Spinal cord (tissue), 10 donors: ENCODE measurements around the gene PRKAR1A. TPM values are rescaled to one million over a fixed set of nuclear protein-coding genes. Genes with fewer than 3 reads are reported as not detected.

Source experiments
- DNase-seq, 6 donors: peaks; one replicate each; pipeline versions ENCODE4 v3.0.0 to v3.0.0-alpha.2; 2013 to 2015; ENCODE audit warnings: low spot score in 6 of 6, low read depth in 4 of 6
- H3K27ac ChIP-seq: one replicate; pipeline ENCODE4 v1.5.1; 2013; ENCODE audit warnings: low read depth, low read length, control low read depth
- H3K27me3 ChIP-seq: one replicate; pipeline ENCODE4 v1.6.1; 2013; ENCODE audit warnings: low read length; ENCODE audit not compliant: control insufficient read depth, insufficient read depth
- H3K36me3 ChIP-seq: one replicate; pipeline ENCODE4 v1.6.1; 2013; ENCODE audit warnings: low read length; ENCODE audit not compliant: control insufficient read depth, insufficient read depth
- H3K4me1 ChIP-seq: one replicate; pipeline ENCODE4 v1.6.1; 2013; ENCODE audit warnings: low read length; ENCODE audit not compliant: control insufficient read depth, insufficient read depth
- H3K4me3 ChIP-seq: one replicate; pipeline ENCODE4 v1.5.1; 2013; ENCODE audit warnings: low read depth, low read length, control low read depth
- H3K9me3 ChIP-seq: one replicate; pipeline ENCODE4 v1.6.1; 2013; ENCODE audit warnings: low read length; ENCODE audit not compliant: control insufficient read depth, insufficient read depth
- WGBS: methylation state at CpG from one replicate; pipeline ENCODE4 v1.1.5; 2013; ENCODE audit warnings: missing lambda C conversion rate; ENCODE audit not compliant: insufficient coverage; 5-methylcytosine and 5-hydroxymethylcytosine counted together
- polyA plus RNA-seq, 2 donors: library from polyadenylated mRNA; unstranded; fragments of 120-200 nt; gene quantifications; one replicate each; pipeline ENCODE4 v1.2.1, GENCODE V29; 2013; ENCODE audit not compliant: insufficient read length in 2 of 2
- total RNA-seq, 2 donors: library from RNA; depleted of rRNA in 1 of 2; stranded (reverse); fragments of 120-200 nt in 1 of 2; fragments of >200 nt in 1 of 2; gene quantifications; one replicate each; pipeline versions ENCODE4 v1.2.3 to v1.2.4, GENCODE V29; 2013 to 2014
- donor health status: healthy.

Gene PRKAR1A
- total and polyA plus RNA-seq, 4 donors = 245 to 397 (median 310) TPM

GRCh38 chr17:68572138-68572842 is 60.1 kb downstream of the PRKAR1A start:
- no peak for DNase-seq
- Histone ChIP-seq H3K4me3 (no peak overlapping the region), H3K27ac (no peak overlapping the region), H3K4me1 (peaks cover 4% of the 10 kb centered on the region), H3K36me3 (no peaks in the 10 kb centered on the region), H3K27me3 (no peaks in the 10 kb centered on the region), H3K9me3 (no peaks in the 10 kb centered on the region)
- WGBS = 97% methylated on average over 3 of the region's 6 CpGs

DNA sequence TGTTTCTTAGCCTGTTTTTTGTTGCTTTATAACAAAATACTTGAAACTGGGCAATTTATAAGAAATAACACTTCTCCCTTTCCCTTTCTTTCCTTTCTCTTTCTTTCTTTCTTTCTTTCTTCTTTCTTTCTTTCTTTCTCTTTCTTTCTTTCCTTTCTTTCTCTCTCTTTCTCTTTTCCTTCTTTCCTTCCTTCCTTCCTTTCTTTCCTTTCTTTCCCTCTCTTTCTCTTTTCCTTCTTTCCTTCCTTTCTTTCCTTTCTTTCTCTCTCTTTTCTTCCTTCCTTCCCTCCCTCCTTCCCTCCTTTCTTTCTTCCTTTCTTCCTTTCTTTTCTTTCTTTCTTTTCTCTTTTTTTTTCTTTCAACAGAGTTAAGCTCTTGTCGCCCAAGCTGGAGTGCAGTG is 61.1 kb downstream of the PRKAR1A start:
- Histone ChIP-seq H3K27me3 (no peaks in the 10 kb centered on the region), H3K27ac (no peak overlapping the region), H3K4me3 (no peak overlapping the region), H3K4me1 (peaks cover 5% of the 10 kb centered on the region), H3K36me3 (no peaks in the 10 kb centered on the region), H3K9me3 (no peaks in the 10 kb centered on the region)
- no CpG with 5 or more reads among the region's 1 CpG for WGBS
- DNase-seq = no peak

DNA sequence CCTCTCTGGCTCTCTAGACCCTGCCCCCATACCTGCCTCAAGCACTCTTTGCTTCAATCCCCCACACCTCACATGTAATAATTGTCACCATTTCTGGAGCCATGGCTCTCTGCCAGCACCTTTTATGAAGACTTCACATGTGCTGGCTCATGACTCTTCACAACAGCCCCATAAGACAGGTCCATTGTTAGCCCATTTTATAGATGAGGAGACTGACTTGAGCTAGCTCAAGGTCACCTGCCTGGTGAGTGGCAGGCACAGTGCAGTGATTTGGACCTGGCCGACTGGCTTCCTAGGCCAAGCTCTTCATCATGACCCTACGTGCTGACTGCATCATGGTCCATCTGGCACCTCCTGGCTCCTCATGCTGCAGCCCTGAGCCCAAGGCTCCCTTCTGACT is 63.9 kb downstream of the PRKAR1A start:
- Histone ChIP-seq H3K9me3 (no peaks in the 10 kb centered on the region), H3K36me3 (no peaks in the 10 kb centered on the region), H3K4me3 (no peak overlapping the region), H3K27ac (no peak overlapping the region), H3K27me3 (no peaks in the 10 kb centered on the region), H3K4me1 (peaks cover 5% of the 10 kb centered on the region)
- DNase-seq = no peak
- WGBS = 88% methylated on average over 1 of the region's 2 CpGs

DNA sequence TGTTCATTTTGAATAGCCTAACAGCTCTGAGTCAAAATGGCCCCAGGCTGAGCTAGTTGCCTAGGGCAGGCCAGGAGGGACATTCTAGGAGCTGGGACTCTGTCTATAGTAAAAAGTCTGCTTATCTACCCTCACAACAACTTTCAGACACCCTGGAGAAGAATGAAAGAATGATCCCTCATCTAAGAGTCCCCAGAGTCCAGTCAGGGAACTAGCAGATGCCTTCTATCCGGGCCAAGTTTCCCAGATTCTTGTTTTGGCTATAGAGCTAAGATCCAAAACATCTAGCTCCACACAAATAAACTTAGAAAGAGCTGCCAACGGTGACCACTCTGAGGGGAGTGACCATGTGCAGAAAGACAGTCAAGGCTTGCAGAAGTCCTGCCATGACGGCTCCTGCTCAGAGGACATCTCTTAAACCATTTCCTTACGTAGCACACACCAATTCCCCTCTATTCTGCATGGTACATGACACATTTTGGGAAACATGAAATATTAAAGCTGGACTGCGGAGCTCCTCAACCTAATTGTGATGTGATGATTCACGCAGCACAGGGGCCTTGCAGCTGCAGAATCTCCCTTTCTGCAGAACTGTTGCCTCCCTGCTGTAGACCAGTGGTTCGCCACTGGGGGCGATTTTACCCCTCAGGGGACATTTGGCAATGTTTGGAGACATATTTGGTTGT is 64.7 kb downstream of the PRKAR1A start:
- no peak overlapping the region for H3K4me3 ChIP-seq
- no peak for DNase-seq
- H3K27me3 ChIP-seq = no peaks in the 10 kb centered on the region
- 71% methylated on average over 7 of the region's 8 CpGs for WGBS
- no peaks in the 10 kb centered on the region for H3K9me3 ChIP-seq
- H3K27ac ChIP-seq = no peak overlapping the region
- H3K4me1 ChIP-seq = peaks cover 5% of the 10 kb centered on the region
- no peaks in the 10 kb centered on the region for H3K36me3 ChIP-seq

- WGBS = no CpG with 5 or more reads among the region's 3 CpGs
- DNase-seq = peak in 1 of 6 donors; percentile 42
- H3K27ac ChIP-seq = no peak overlapping the region
Measured at GRCh38 chr17:68577497-68577821, 65.2 kb downstream of the PRKAR1A start.

GRCh38 chr17:68578236-68578635 is 66.0 kb downstream of the PRKAR1A start:
- WGBS = 83% methylated on average over 1 of the region's 3 CpGs
- no peak for DNase-seq
- no peaks in the 10 kb centered on the region for H3K9me3 ChIP-seq

More at GRCh38 chr17:68577497-68577821, 65.2 kb downstream of the PRKAR1A start:
- H3K4me3 ChIP-seq = no peak overlapping the region
- H3K36me3 ChIP-seq = no peaks in the 10 kb centered on the region
- no peaks in the 10 kb centered on the region for H3K27me3 ChIP-seq
- no peaks in the 10 kb centered on the region for H3K9me3 ChIP-seq
- peaks cover 5% of the 10 kb centered on the region for H3K4me1 ChIP-seq

DNA sequence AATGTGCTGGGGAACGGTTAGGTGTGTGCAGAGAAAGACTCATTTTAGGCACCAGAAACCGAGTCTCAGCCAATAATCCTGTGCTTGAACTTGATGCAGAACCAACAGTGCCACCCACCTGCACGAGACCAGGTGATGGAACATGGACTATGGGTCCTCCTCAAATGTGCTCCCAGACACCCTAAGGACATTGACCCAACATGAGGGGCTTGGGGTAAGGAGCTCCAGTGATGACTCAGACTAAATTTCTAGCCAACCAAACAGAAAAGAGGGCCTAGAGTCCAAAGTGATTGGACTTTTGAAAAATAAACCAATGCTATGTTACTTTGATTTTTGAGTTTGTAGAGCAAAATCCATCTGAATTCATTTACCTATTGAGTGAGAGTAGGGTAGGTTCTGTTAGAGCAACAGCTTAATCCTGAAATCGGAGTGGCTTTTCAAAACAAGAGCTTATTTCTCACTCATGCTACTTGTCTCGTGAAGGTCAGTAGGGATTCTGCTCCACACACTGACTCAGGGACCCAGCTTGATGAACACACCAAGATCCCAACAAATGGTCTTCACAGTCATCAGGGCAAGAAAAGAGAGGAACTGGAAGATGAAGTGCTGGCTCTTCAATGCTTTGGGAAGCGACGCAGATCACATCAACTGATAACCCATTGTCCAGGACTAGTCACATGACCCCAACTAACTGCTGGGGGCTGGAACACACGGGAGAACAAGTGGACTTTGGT is 67.1 kb downstream of the PRKAR1A start:
- H3K36me3 ChIP-seq = no peaks in the 10 kb centered on the region
- H3K4me3 ChIP-seq = no peak overlapping the region
- H3K4me1 ChIP-seq = peaks cover 5% of the 10 kb centered on the region
- no peaks in the 10 kb centered on the region for H3K27me3 ChIP-seq
- no peaks in the 10 kb centered on the region for H3K9me3 ChIP-seq
- no peak for DNase-seq
- no peak overlapping the region for H3K27ac ChIP-seq
- WGBS = 87% methylated on average over 3 of the region's 8 CpGs

More at GRCh38 chr17:68578236-68578635, 66.0 kb downstream of the PRKAR1A start:
- Histone ChIP-seq H3K27ac (no peak overlapping the region), H3K36me3 (no peaks in the 10 kb centered on the region), H3K4me3 (no peak overlapping the region), H3K27me3 (no peaks in the 10 kb centered on the region), H3K4me1 (peaks cover 5% of the 10 kb centered on the region)

- H3K4me1 ChIP-seq = peaks cover 5% of the 10 kb centered on the region
- no peaks in the 10 kb centered on the region for H3K36me3 ChIP-seq
- H3K9me3 ChIP-seq = no peaks in the 10 kb centered on the region
- H3K27me3 ChIP-seq = no peaks in the 10 kb centered on the region
- WGBS = 55% methylated on average over 2 of the region's 6 CpGs
- H3K27ac ChIP-seq = no peak overlapping the region
- H3K4me3 ChIP-seq = no peak overlapping the region
- no peak for DNase-seq
Measured at GRCh38 chr17:68580236-68580770, 68.1 kb downstream of the PRKAR1A start.

- no peak overlapping the region for H3K27ac ChIP-seq
- no peak overlapping the region for H3K4me3 ChIP-seq
- H3K4me1 ChIP-seq = peaks cover 3% of the 10 kb centered on the region
- no peaks in the 10 kb centered on the region for H3K9me3 ChIP-seq
- 97% methylated on average over 4 of the region's 9 CpGs for WGBS
- no peaks in the 10 kb centered on the region for H3K36me3 ChIP-seq
- no peak for DNase-seq
- H3K27me3 ChIP-seq = no peaks in the 10 kb centered on the region
Measured at GRCh38 chr17:68581863-68582645, 69.8 kb downstream of the PRKAR1A start.
